ENCODE data around the gene FAM163B.
"Not testable (repeated sequence)": the region's sequence is repeated elsewhere in the genome, so short reads cannot be mapped to it uniquely, and the experiment has no call there.

Gene FAM163B

DNA sequence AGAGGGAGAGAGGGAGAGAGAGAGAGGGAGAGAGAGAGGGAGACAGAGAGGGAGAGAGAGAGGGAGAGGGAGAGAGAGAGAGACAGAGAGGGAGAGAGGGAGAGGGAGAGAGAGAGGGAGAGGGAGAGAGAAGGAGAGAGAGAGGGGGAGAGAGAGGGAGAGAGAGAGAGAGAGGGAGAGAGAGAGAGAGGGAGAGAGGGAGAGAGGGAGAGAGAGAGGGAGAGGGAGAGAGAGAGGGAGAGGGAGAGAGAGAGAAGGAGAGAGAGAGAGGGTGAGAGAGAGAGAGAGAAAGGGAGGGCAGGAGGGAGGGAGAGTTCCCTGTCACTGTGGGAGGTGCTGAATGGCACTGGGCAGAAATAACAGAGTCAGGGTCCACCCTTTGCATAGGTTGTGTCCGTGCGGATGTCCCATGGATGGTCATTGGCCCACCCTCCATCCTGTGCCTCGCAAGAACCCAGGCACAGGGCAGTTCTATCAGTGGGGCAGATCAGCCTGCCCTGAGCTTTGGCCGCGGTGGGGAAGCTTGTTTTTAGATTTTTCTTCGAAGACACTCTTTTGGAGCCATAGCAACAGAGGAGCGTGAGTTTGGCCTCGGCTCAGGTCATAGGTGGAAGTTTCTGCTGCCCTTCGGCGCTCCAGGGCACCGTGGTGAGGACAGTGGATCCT lies 44.6 kb downstream of the FAM163B start:
- DNase-seq, result no peak

DNA sequence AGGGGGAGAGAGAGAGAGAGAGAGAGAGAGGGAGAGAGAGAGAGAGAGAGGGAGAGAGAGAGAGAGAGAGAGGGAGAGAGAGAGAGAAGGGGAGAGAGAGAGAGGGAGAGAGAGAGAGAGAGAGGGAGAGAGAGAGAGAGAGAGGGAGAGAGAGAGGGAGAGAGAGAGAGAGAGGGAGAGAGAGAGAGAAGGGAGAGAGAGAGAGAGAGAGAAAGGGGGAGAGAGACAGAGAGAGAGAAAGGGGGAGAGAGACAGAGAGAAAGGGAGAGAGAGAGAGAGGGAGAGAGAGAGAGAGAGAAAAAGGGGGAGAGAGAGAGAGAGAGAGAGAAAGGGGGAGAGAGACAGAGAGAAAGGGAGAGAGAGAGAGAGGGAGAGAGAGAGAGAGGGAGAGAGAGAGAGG lies 45.4 kb downstream of the FAM163B start:
- not testable (repeated sequence) for DNase-seq

DNA sequence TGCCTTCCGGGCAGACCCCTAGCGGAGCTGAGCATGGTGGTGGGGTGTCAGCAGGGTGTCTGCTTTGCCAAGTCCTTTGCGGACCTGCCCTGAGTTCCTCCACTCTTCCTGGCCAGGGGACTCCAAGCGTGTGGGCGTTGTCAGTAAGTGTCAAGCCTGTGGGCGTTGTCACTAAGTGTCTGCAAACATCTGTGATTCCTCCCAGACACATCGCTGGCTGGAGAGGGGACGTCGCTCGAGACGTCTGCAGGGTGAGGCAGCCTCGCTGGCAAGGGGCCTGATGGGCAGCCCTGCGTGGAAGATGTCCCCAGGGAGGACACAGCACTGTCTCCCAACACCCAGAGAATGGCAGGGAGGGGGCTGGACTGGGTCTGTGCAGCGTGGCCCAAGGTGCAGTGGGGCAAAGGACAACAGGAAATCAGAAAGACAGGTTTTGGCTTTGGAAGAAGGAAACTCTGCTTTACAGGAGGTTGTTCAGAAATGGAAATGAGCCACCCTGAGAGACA lies 45.8 kb downstream of the FAM163B start:
- DNase-seq, result no peak

DNA sequence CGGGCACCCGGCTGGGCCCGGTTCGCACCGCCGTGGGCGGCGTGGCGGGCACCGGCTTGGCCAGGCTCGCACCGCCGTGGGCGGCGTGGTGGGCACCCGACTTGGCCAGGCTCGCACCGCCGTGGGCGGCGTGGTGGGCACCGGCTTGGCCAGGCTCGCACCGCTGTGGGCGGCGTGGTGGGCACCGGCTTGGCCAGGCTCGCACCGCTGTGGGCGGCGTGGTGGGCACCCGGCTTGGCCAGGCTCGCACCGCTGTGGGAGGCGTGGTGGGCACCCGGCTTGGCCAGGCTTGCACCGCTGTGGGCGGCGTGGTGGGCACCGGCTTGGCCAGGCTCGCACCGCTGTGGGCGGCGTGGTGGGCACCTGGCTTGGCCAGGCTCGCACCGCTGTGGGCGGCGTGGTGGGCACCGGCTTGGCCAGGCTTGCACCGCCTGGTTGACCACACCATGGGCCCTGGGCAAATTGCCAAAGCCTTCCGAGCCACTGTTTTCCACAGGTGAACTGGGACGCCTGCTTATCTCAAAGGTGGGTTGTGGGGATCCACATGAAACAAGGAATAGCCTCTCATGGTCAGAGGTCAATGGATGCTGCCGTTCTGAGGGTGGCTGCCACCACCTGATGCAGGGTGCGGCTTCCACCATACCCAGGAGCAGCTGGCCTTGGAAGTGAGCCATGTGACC lies 46.4 kb downstream of the FAM163B start:
- DNase-seq, result no peak

DNA sequence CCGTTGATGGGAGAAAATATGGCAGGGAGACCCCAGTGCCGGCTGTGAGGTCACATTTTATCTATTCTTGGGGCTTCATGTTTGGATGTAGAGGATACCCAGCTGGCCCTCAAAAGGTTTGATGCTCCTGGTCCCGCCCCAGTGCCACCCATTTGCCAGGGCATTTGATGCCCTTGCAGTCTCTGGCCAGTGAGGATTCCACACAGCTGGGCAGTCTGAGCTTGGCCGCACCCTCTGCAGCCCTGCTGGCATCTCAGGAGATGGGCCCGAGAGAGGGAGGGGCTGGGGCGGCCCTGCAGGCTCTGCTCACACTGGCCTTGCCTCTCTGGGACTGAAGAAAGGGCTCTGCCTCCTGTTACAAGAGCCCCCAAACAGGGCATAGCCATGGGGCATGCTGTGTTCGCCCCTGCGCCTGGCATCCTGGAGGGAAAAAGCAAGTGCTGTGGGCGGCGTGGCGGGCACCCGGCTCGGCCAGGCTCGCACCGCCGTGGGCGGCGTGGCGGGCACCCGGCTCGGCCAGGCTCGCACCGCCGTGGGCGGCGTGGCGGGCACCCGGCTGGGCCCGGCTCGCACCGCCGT lies 47.1 kb downstream of the FAM163B start:
- no peak for DNase-seq

DNA sequence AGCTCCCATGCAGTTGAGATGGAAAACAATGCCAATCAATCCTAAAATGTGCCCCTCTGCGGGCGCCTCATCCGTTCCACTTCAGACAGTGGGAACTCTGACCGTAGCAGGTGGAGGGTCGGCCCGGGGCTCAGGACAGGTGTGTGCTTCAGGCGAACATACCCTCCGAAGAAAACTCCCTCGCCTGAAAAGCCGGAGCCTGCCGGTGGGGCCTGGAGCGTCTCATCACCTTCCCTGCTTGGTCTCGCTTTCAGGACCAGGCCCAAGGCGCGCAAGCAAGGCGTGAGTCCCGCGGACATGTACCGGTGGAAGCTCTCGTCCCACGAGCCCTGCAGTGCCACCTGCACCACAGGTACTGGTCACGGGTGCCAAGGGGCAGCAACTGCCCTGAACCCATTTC lies 48.2 kb downstream of the FAM163B start:
- no peak for DNase-seq

DNA sequence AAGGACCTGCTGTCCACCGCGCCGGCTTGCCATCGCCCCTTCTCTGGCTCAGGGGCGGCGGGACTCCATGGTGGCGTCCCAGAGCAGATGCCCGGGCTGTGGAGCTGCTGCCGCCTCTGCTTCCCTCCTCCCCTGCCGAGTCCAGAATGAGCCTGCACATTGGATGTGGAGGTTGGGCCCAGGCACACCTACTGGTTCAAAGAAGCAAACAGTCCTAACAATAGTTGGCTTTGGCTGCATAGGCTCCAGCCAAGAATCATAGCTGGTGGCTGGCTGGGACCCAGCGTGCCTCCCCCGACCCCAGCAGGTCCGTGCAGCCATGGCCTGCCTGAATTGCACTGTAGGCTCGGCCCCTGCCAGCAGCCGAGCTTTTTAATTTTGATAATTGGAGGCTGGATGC lies 48.9 kb downstream of the FAM163B start:
- DNase-seq, result no peak

DNA sequence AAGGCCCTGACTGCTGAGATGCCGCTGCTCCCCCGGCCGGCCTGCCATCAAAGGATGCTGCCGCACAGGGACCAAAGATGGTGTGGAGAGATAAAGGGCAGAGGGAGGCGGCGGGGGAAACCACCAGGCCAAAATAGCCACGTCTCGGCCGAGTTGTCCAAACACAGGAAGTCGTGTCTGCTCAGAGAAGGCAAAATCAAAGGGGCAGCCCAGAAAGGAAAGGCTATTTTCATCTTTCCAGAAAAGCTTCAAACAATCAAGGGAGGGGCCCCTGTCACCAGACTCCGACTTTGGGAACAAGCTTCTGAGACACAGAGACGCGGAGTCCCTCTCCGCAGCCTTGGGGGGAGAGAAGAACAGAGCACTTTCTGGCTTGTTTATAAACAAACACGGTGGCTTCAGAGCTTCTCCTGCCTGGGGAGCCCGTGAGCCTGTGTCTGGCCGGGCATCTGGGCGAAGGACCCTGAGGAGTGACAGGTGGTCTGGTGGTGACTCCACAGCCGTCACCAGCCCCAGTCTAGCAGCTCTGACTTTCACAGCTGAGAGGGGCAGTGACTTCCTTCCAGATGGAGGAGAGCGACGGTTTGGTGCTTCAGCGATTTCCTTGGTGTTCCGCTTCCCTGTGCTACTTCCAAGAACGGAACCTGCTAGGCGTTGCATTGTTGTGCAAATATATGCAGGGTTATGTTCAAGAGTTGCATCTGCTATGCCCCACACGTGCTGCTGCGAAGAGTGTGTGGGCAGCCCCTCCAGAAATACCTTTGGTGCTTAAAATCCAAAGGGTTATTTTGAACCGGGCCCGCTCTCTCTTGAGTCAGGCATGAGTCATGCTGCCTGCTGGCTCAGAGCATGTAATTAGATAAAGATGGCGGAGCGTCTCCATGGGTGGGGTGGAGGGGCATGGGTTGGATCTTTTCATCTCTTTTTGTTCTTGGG lies 50.7 kb downstream of the FAM163B start:
- no peak for DNase-seq

DNA sequence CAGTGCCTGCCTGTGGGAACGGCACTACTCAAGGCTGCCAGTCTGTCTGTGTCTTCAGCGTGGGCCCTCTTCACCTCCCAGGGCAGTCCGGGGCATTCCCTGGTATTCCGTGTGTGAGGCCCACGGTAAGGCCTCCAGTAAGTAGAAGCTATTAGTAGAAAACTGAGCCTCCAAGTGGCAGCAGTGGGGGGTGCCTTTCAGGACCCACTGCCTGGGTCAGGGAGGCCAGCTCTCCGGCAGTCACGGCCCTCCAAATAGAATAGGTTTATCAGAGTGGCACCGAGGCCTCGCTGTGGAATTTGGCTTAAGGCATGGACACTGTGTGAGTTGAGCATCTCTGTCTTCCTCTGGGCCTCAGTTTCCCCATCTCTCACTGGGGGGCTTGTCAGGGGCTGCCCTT lies 51.6 kb downstream of the FAM163B start:
- DNase-seq, result no peak

DNA sequence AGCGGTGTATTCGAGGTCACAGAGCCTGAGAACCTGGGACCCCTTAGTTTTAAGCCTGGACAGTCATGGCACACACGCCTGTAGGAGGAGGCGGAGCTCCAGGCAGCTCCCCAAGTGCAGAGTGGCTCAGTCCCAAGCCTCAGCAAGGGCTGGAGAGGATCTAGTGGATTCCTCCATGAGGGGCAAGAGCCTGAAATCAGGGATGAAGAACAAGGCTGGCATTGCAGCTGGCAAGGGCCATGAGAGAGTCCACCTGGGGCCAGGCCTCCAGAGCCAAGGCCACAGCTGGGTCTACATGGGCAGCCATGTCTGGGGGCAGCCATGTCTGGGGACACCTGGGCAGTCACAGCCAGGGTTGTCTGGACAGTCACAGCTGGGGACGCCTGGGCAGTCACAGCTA lies 52.8 kb downstream of the FAM163B start:
- DNase-seq, result no peak

DNA sequence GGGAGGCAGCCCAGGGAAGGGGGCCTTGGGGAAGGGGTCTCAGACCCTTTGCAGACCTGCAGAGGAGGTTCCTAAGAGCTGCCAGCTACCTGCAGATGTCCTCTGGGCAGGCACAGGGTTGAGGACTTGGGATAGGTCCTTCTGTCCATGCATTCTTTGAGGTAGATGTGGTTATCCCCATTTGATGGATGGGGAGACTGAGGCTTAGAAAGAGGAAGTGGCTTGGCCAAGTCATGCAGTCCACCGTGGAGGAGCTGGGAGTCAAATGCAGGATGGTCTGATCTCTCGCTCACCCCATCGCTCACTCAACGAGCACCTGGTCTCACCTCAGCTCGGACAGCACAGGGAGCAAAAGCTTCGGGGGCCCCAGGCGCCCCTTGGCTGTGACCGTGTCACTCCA lies 54.5 kb downstream of the FAM163B start:
- no peak for DNase-seq

DNA sequence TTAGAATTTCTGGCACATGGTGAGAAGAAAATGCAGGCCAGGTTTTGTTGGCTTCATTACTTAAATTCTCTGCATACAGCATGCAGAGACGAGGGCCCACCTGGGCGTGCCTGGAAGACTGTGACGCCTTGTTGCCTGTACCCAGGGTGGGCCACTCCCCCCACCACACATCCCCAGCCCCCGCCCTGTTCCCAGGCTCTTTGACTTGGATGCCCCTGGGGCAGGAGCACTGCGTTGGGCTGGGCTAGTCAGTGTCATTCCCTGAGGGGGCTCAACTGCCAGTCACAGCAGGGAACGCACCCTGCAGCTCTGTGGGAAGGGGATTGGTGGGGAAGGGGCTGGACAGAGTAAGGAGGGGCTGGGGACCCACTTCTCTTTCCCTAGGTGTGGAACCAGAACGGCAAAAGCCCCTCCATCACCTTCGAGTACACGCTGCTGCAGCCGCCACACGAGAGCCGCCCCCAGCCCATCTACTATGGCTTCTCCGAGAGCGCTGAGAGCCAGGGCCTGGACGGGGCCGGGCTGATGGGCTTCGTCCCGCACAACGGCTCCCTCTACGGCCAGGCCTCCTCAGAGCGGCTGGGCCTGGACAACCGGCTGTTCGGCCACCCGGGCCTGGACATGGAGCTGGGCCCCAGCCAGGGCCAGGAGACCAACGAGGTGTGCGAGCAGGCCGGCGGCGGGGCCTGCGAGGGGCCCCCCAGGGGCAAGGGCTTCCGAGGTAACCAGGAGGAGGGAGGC lies 55.0 kb downstream of the FAM163B start:
- DNase-seq, result no peak

DNA sequence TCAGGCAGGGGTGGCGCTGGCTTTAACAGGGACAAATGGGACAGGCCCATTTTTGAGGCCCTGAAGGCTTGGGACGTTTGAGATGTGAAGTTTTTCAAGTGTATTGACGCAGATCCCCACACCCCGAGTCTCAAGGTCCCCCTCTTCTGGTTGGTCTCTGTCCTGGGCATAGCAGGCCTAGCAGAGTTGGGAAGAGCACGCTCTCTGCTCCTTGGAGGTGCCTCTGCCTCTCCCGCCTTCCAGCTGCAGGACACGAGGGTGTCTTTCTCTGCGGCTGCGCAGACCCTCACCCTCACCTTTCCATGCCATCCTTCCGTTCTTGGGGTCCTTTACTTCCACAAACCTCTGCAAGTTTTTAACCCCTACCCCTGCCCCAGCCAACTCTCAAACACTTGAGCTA lies 56.1 kb downstream of the FAM163B start:
- no peak for DNase-seq

DNA sequence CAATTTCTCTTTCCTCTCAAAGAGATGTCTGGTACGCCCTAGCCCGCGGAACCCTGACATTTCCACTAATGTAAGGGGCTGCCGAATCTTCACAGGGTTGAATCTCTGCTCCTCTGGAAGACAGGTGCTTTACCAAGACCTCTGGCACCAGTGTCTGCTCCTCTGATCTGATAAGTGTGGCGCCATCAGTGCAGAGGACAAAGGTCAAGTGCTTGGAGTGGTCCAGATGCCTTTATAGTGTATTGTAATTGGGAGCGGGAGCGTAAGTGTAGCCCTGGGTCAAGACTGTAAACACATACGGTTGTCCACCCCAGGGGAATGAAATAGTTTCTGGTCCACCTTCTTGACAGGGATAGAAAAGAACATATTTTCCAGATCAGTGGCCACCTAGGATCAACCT lies 57.0 kb downstream of the FAM163B start:
- DNase-seq, result no peak

DNA sequence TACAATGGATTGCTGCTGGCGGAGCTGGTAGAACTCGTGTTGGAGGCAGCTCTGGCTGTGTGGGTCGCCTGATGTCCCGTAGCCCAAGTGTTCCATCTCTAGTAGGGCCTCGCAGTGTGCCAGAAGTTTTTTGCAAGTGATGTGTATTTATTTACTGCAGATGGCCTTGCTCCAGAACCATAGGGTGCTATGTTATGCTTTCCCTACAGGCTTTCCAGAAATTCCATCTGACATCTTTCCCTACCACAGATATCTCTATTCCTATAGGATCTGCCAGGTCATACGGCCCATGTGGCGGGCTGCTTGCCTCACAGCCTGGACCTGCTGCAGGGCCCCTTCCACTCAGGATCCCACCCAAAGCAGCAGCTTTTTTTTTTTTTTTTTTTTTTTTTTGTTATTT lies 57.7 kb downstream of the FAM163B start:
- no peak for DNase-seq

DNA sequence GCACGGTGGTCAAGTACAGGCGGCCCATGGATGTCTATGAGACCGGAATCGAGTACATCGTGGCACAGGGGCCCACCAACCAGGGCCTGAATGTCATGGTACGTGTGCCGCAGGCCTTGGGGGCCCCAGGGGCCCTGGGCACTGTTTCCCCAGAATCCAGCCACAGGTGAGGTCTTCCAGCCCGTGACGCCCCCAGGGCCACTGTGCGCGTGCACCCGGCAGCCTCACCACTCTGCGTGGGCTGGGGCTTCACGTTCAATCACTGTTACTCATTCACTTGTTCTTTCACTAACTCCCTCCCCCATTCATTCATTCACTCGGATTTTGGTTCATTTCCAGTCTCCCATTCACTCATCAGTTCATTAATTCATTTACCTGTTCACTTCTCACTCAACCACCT lies 62.1 kb downstream of the FAM163B start:
- DNase-seq, result no peak

DNA sequence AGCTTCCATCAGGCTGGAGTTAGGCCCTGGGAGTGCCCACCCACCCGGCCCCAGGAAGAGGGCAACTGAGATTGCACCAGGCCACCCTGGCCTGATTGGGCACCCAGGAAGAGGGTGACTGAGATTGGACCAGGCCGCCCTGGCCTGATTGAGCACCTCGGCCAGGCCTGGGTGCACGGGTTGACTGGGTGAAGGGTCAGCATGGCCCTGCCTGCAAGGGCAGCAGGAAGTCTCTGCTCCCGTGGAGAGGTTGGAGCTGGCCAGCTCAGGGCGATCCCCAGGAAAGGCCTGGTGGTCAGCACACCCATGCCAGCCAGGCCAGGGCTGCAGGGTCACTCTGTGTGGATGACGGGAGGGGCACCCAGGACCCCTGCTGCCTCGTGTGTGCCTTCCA lies 62.9 kb downstream of the FAM163B start:
- no peak for DNase-seq

DNA sequence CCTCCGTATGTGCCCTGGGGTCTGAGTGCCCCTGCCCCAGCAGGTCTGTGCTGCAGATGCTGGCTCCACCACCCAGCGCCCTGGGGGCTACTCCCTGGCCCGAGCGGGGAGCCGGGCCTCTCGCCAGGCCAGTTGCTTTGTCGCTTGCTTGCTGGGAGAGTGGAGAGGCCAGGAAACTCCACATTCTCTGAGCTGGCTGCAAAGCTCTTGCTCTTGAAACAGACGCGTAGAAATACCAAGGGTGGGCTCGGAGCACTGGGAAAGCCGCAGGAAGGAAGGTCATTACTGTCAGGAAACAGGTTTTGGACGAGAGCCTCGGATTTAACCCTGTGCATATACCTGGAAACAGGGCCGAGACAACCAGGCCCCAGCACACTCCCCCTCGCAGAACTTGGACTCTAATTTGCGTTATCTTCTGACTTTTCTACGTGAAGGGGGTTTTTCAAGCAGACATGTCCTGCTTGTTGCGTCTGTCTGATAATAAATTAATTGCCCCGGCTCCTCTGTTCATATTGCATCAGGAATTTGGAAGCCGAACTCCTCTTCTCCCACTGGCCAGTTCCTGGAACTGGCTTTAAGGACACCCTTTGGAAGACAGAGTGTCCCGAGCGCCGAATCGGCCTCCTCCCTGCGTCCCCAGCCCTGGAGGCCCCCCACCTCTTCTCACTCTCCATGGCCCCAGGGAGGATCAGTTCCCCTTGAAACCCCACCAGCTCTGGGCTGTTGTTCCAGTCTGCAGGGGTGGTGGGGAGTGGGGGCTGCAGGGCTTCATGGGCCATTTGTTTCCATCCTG lies 63.5 kb downstream of the FAM163B start:
- DNase-seq, result no peak

DNA sequence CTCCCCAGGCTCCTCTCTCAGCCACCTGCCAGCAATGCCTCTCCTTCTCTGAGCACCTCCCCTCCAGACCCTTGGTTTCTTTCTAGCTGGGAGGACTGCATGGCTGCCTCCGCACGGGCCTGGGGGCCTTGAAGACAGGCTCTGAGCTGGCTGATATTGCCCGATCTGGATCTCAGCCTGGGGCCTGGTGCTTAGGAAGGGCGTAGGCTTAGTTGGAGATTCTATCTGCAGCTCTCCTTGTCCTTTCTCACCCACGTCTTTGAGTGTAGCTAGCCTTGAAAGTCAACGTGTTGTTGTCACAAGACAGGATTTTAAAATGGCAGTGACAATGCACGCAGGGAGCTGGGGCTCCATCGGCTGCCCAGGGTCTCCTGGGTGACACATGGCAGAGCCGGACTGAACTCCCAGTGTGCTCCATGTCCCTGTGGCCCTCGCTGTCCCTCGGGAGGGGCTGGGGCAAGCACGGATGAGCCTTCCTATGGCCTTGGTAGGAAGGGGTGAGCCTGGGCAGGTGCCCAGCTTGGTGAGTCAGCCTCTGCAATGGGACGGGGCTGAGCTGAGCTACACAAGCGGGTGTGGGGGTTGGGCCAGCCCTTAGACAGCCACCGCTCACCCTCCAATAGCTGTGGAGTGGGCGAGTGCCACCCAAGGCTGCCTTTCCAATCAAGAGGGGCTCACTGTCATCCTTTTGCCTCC lies 65.3 kb downstream of the FAM163B start:
- DNase-seq, result no peak

DNA sequence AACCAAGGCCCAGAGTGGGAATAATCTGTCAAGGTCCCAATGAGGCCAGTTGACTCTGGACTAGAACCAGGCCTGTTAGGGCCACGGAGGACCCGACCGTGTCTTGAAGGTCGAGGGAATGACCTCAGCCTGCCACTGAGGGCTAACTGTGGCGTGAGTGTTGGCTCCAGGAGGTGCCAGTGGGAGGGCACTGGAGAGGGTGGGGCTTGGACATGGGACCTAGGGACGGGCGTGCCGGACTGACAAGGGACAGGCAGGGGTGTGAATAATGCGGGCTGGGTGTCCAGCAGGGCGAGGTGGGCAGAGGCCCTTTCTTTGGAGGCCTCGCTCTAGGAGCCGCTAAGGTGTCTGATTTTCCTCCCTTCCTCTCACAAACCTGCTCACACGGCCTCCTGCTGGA lies 67.2 kb downstream of the FAM163B start:
- no peak for DNase-seq

DNA sequence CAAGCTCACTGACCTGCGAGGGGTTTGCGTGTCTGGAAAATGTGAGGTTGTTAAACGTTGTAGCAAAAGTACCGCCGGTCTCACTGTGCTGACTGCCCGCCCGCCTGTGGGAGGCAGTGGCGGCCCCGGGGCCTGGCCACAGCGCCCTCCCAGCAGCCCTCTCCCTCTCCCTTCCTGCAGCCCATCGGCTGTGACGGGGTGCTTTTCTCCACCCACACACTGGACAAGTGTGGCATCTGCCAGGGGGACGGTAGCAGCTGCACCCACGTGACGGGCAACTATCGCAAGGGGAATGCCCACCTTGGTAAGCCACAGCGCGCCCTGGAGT lies 68.5 kb downstream of the FAM163B start:
- no peak for DNase-seq
